Upper lobe of left lung (tissue), 6 donors: Measurements from ENCODE around the gene DNAJC21. TPM values are rescaled to one million over a fixed set of nuclear protein-coding genes. Genes with fewer than 3 reads are reported as not detected.
"Not testable (repeated sequence)": the region's sequence is repeated elsewhere in the genome, so short reads cannot be mapped to it uniquely, and the experiment has no call there.

Source experiments
- ATAC-seq, 2 donors: fragments of 200-7000 bp; cut with Tn5 transposase; one replicate each; pipeline ENCODE4 v1.9.1; 2022; ENCODE audit warnings: mild to moderate bottlenecking in 2 of 2, moderate library complexity in 2 of 2; ENCODE audit not compliant: low FRiP score in 2 of 2
- DNase-seq, 2 donors: peaks; one replicate each; pipeline ENCODE4 v3.0.0-alpha.2; 2019 to 2020
- H3K27ac ChIP-seq, 4 donors: fragments of 200-600 bp; sonication (generic); one replicate each; pipeline ENCODE4 v1.5.1; 2016 to 2019
- H3K27me3 ChIP-seq, 4 donors: fragments of 200-600 bp; sonication (generic); one replicate each; pipeline ENCODE4 v1.5.1; 2017 to 2019
- H3K36me3 ChIP-seq, 4 donors: fragments of 200-600 bp; sonication (generic); one replicate each; pipeline ENCODE4 v1.5.1; 2016 to 2019
- H3K4me1 ChIP-seq, 4 donors: fragments of 200-600 bp; sonication (generic); one replicate each; pipeline ENCODE4 v1.5.1; 2018 to 2019
- H3K4me3 ChIP-seq, 4 donors: fragments of 200-600 bp; sonication (generic); one replicate each; pipeline ENCODE4 v1.5.1; 2017 to 2019; ENCODE audit warnings: mild to moderate bottlenecking in 2 of 4, moderate library complexity in 1 of 4
- H3K9me3 ChIP-seq, 4 donors: fragments of 200-600 bp; sonication (generic); one replicate each; pipeline ENCODE4 v1.5.1; 2018 to 2019
- CTCF ChIP-seq, 6 experiments: fragments of 450-650 bp in 4 of 6; fragments of 200-600 bp in 2 of 6; sonication (generic) in 2 of 6; IDR thresholded peaks; one replicate each; pipeline ENCODE4 v1.5.1; 2016 to 2019; ENCODE audit warnings: antibody characterized with exemption in 6 of 6
- EP300 ChIP-seq, 4 donors: sonication (generic); formaldehyde crosslinking; IDR thresholded peaks; one replicate each; pipeline ENCODE4 v1.5.1; 2017; ENCODE audit warnings: antibody characterized with exemption in 4 of 4, control low read depth in 2 of 4
- POLR2A ChIP-seq, 4 donors: fragments of 450-650 bp; IDR thresholded peaks; one replicate each; pipeline ENCODE4 v1.5.1; 2016 to 2017; ENCODE audit warnings: antibody characterized with exemption in 4 of 4, mild to moderate bottlenecking in 2 of 4
- POLR2AphosphoS5 ChIP-seq, 2 donors: sonication (generic); formaldehyde crosslinking; IDR thresholded peaks; one replicate each; pipeline ENCODE4 v1.5.1; 2017; ENCODE audit warnings: antibody characterized with exemption in 2 of 2
- WGBS, 2 donors: methylation state at CpG; one replicate each; pipeline ENCODE4 v1.1.5; 2017 to 2018; 5-methylcytosine and 5-hydroxymethylcytosine counted together
- total RNA-seq, 6 donors: library from RNA; depleted of rRNA in 4 of 6; stranded (reverse); fragments of >200 nt in 4 of 6; gene quantifications; one replicate each; pipeline versions ENCODE4 v1.1.0 to v1.2.1, GENCODE V29; 2016 to 2021
- donor health status: DM: no; HTN: no; CAD: no; lungs with moderate emphysema.
- donor health status: DM: no; HTN: yes; CAD: no; lungs with severe emphysema.

DNAJC21 gene
- total RNA-seq, 6 donors from 2014 or later = 41.2 to 93.2 (median 46.3) TPM

GRCh38 chr5:34967540-34967939 lies 38.2 kb downstream of the DNAJC21 start:
- H3K9me3 ChIP-seq = no peaks in the 10 kb centered on the region
- H3K4me1 ChIP-seq = no peaks in the 10 kb centered on the region
- no peak overlapping the region for H3K27ac ChIP-seq
- ATAC-seq (no peak), DNase-seq (no peak)
- no peak overlapping the region for H3K4me3 ChIP-seq
- no peak for TF ChIP-seq POLR2A (IDR thresholded peaks at IDR 0.05)
- no peak for TF ChIP-seq POLR2AphosphoS5 (IDR thresholded peaks at IDR 0.05)
- 97 to 100% methylated on average over 3 to 4 of the region's 4 CpGs for WGBS, 2 donors
- H3K27me3 ChIP-seq = no peaks in the 10 kb centered on the region
- no peaks in the 10 kb centered on the region for H3K36me3 ChIP-seq

DNA sequence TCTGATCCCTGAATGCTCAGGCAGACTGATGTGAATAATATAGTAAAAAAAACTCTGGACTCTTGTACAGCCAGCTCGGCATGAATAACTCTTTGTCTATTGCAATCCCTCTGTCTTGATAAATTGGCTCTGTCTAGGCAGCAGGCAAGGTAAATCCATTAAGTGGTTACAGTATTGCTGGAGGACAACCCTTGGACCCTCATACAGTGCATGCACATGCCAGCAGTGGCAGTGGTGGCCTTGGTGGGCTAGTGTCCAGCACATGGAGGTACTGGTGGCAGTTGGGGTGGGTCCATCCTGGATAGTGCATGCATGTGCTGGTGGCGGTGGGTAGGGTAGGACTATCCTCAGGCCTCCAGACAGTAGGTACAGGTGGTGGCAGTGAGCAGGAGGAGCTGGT lies 38.9 kb downstream of the DNAJC21 start:
- Histone ChIP-seq H3K4me3 (no peak overlapping the region), H3K4me1 (no peaks in the 10 kb centered on the region), H3K27ac (no peak overlapping the region), H3K36me3 (no peaks in the 10 kb centered on the region), H3K9me3 (no peaks in the 10 kb centered on the region), H3K27me3 (no peaks in the 10 kb centered on the region)
- 92 to 98% methylated on average over 2 of the region's 2 CpGs for WGBS, 2 donors
- no peak for DNase-seq
- peak in 1 of 2 donors; percentile 61 for ATAC-seq
- TF ChIP-seq CTCF (IDR thresholded peaks at IDR 0.05) = no peak

GRCh38 chr5:34970552-34970951 lies 41.2 kb downstream of the DNAJC21 start:
- Histone ChIP-seq H3K4me1 (no peaks in the 10 kb centered on the region), H3K27me3 (no peaks in the 10 kb centered on the region), H3K27ac (no peak overlapping the region), H3K9me3 (no peaks in the 10 kb centered on the region), H3K4me3 (no peak overlapping the region), H3K36me3 (no peaks in the 10 kb centered on the region)
- ATAC-seq (no peak), DNase-seq (no peak)
- WGBS, 2 donors = 68 to 74% methylated on average over 1 of the region's 1 CpG
- TF ChIP-seq CTCF (IDR thresholded peaks at IDR 0.05) = no peak
- no peak for TF ChIP-seq POLR2A (IDR thresholded peaks at IDR 0.05)
- no peak for TF ChIP-seq POLR2AphosphoS5 (IDR thresholded peaks at IDR 0.05)
- no peak for TF ChIP-seq EP300 (IDR thresholded peaks at IDR 0.05)

GRCh38 chr5:34971655-34972054 lies 42.3 kb downstream of the DNAJC21 start:
- 88 to 93% methylated on average over 3 to 4 of the region's 4 CpGs for WGBS, 2 donors
- H3K9me3 ChIP-seq, H3K4me1 ChIP-seq, H3K36me3 ChIP-seq, H3K4me3 ChIP-seq, H3K27ac ChIP-seq, ATAC-seq, H3K27me3 ChIP-seq, DNase-seq: not testable (repeated sequence)

DNA sequence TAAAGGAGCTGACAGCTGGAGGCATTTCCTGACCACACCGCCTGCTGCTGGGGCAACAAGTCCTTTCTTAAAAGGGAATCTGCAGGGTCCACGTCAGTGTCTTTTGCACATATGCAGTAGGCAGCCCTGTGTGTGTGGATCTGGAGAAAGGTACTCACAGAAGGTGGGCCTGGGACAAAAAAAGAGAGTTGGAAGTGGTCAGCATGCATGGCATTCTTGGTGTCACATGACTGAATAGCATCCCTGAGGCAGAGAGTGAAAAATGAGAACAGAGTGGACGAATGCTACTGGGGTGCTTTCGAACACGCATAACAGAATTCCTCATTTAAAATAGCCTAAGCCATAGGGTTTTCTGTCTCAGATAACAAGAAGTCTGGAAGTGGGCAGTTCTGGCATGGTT lies 47.0 kb downstream of the DNAJC21 start:
- Histone ChIP-seq H3K4me3 (no peak overlapping the region), H3K4me1 (no peaks in the 10 kb centered on the region), H3K36me3 (no peaks in the 10 kb centered on the region), H3K27ac (no peak overlapping the region), H3K9me3 (no peaks in the 10 kb centered on the region), H3K27me3 (no peaks in the 10 kb centered on the region)
- no peak for ATAC-seq
- no peak for TF ChIP-seq CTCF (IDR thresholded peaks at IDR 0.05)
- 85 to 89% methylated on average over 5 of the region's 5 CpGs for WGBS, 2 donors
- no peak for DNase-seq

GRCh38 chr5:34977934-34978613 lies 48.7 kb downstream of the DNAJC21 start:
- no peak overlapping the region for H3K27ac ChIP-seq
- no peaks in the 10 kb centered on the region for H3K27me3 ChIP-seq
- WGBS, 2 donors = 47% methylated on average over 2 of the region's 2 CpGs
- H3K36me3 ChIP-seq = no peaks in the 10 kb centered on the region
- ATAC-seq = no peak
- H3K4me3 ChIP-seq = no peak overlapping the region
- H3K4me1 ChIP-seq = no peaks in the 10 kb centered on the region
- no peaks in the 10 kb centered on the region for H3K9me3 ChIP-seq
- no peak for DNase-seq
- TF ChIP-seq EP300 (IDR thresholded peaks at IDR 0.05) (no peak), POLR2AphosphoS5 (IDR thresholded peaks at IDR 0.05) (no peak), CTCF (IDR thresholded peaks at IDR 0.05) (no peak), POLR2A (IDR thresholded peaks at IDR 0.05) (no peak)
